ENCODE measurements around the gene NOL12. TPM values are rescaled to one million over a fixed set of nuclear protein-coding genes. Genes with fewer than 3 reads are reported as not detected.

The NOL12 gene
- polyA plus RNA-seq, 1 donor from 2014 or later, result 90.0 TPM

DNA sequence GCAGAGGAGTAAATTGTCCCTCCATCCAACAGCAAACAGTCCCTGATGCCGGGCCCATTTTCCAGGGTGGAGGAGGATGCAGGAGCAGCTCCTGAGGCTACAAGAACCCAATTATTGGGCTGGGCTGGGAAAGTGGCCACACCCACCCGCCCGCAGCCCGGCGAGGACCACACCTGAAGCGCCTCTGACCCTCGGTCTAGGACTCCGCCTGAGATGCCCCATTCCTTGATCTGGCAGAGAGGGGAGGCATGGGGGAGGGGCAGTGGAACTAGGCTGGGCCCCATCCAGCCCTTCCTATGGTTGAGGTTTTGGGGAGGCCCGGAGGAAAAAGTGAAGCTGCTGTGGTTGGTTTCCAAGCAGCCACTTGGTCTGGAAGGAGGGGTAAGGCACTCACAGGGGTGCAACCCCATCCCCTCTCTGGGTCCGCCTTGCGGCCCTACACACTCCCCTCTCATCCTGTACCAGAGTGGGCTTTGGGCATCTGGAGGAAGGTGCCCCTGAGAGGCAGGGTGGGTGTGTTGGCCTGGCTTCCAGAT is 13.2 kb upstream of the NOL12 start:
- H3K4me3 ChIP-seq (ENCODE audit: low read length), result no peak overlapping the region
- no peak overlapping the region for H3K4me2 ChIP-seq (ENCODE audit: low read length)
- no peak for TF ChIP-seq TAF1 (IDR thresholded peaks at IDR 0.05; ENCODE audit: low read depth)
- no peak for TF ChIP-seq MXI1 (conservative IDR thresholded peaks at IDR 0.05; ENCODE audit: poor library complexity, severe bottlenecking)
- TF ChIP-seq POLR2AphosphoS5 (IDR thresholded peaks at IDR 0.05), result no peak
- TF ChIP-seq EZH2 (IDR thresholded peaks at IDR 0.05; ENCODE audit: borderline replicate concordance, insufficient read depth, low read length, poor library complexity, severe bottlenecking), result no peak
- TF ChIP-seq RAD21 (conservative IDR thresholded peaks at IDR 0.05), result no peak
- no peak for TF ChIP-seq EP300 (conservative IDR thresholded peaks at IDR 0.05; ENCODE audit: poor library complexity, severe bottlenecking)
- TF ChIP-seq SMC3 (conservative IDR thresholded peaks at IDR 0.05; ENCODE audit: poor library complexity), result no peak
- TF ChIP-seq, protein P1, sequence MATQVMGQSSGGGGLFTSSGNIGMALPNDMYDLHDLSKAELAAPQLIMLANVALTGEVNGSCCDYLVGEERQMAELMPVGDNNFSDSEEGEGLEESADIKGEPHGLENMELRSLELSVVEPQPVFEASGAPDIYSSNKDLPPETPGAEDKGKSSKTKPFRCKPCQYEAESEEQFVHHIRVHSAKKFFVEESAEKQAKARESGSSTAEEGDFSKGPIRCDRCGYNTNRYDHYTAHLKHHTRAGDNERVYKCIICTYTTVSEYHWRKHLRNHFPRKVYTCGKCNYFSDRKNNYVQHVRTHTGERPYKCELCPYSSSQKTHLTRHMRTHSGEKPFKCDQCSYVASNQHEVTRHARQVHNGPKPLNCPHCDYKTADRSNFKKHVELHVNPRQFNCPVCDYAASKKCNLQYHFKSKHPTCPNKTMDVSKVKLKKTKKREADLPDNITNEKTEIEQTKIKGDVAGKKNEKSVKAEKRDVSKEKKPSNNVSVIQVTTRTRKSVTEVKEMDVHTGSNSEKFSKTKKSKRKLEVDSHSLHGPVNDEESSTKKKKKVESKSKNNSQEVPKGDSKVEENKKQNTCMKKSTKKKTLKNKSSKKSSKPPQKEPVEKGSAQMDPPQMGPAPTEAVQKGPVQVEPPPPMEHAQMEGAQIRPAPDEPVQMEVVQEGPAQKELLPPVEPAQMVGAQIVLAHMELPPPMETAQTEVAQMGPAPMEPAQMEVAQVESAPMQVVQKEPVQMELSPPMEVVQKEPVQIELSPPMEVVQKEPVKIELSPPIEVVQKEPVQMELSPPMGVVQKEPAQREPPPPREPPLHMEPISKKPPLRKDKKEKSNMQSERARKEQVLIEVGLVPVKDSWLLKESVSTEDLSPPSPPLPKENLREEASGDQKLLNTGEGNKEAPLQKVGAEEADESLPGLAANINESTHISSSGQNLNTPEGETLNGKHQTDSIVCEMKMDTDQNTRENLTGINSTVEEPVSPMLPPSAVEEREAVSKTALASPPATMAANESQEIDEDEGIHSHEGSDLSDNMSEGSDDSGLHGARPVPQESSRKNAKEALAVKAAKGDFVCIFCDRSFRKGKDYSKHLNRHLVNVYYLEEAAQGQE (IDR thresholded peaks at IDR 0.05; ENCODE audit: borderline replicate concordance), result no peak
- TF ChIP-seq, protein P2, sequence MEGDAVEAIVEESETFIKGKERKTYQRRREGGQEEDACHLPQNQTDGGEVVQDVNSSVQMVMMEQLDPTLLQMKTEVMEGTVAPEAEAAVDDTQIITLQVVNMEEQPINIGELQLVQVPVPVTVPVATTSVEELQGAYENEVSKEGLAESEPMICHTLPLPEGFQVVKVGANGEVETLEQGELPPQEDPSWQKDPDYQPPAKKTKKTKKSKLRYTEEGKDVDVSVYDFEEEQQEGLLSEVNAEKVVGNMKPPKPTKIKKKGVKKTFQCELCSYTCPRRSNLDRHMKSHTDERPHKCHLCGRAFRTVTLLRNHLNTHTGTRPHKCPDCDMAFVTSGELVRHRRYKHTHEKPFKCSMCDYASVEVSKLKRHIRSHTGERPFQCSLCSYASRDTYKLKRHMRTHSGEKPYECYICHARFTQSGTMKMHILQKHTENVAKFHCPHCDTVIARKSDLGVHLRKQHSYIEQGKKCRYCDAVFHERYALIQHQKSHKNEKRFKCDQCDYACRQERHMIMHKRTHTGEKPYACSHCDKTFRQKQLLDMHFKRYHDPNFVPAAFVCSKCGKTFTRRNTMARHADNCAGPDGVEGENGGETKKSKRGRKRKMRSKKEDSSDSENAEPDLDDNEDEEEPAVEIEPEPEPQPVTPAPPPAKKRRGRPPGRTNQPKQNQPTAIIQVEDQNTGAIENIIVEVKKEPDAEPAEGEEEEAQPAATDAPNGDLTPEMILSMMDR (IDR thresholded peaks at IDR 0.05; ENCODE audit: poor library complexity, severe bottlenecking), result no peak
- H3K9me2 ChIP-seq (ENCODE audit: insufficient read depth, low read length), result no peaks in the 10 kb centered on the region
- H2AFZ ChIP-seq (ENCODE audit: low read depth, low read length), result no peak overlapping the region
- H3K79me2 ChIP-seq (replicated peaks; ENCODE audit: insufficient read depth, low read length), result no peaks in the 10 kb centered on the region
- H4K20me1 ChIP-seq (ENCODE audit: insufficient read depth), result no peaks in the 10 kb centered on the region
- no peaks in the 10 kb centered on the region for H3K9me3 ChIP-seq (ENCODE audit: low read length)
- H3F3A ChIP-seq (ENCODE audit: insufficient read depth, low read length, poor library complexity, severe bottlenecking), result no peaks in the 10 kb centered on the region
- H3K27me3 ChIP-seq (ENCODE audit: insufficient read depth, low read depth, low read length), result no peaks in the 10 kb centered on the region
- H3K9ac ChIP-seq (ENCODE audit: low read length), result no peak overlapping the region
- H3K36me3 ChIP-seq (ENCODE audit: insufficient read depth, low read length), result no peaks in the 10 kb centered on the region
- no peak overlapping the region for H3K27ac ChIP-seq (ENCODE audit: low read length)

DNA sequence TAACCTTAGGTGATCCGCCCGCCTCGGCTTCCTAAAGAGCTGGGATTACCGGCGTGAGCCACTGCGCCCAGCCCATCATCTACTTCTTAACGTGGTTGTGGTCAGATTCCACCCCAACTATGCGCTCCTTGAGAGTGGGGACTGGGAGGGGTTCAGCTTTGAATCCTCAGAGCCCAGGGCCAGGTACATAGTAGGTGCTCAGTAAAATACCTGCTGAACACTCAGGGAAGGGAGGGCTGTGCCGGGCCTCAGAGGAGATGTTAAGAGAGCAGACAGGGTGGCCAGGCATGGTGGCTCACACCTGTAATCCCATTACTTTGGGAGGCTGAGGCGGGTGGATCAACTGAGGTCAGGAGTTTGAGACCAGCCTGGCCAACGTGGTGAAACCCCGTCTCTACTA is 11.9 kb upstream of the NOL12 start:
- H4K20me1 ChIP-seq (ENCODE audit: insufficient read depth), result no peaks in the 10 kb centered on the region
- H3K27me3 ChIP-seq (ENCODE audit: insufficient read depth, low read depth, low read length), result no peaks in the 10 kb centered on the region
- no peak overlapping the region for H3K27ac ChIP-seq (ENCODE audit: low read length)
- no peaks in the 10 kb centered on the region for H3K79me2 ChIP-seq (replicated peaks; ENCODE audit: insufficient read depth, low read length)
- H3K36me3 ChIP-seq (ENCODE audit: insufficient read depth, low read length), result no peaks in the 10 kb centered on the region
- no peak overlapping the region for H3K9ac ChIP-seq (ENCODE audit: low read length)
- H3K4me3 ChIP-seq (ENCODE audit: low read length), result no peak overlapping the region
- TF ChIP-seq RAD21 (conservative IDR thresholded peaks at IDR 0.05), result no peak
- TF ChIP-seq SMC3 (conservative IDR thresholded peaks at IDR 0.05; ENCODE audit: poor library complexity), result no peak
- TF ChIP-seq, protein P2 (IDR thresholded peaks at IDR 0.05; ENCODE audit: poor library complexity, severe bottlenecking), result no peak
- no peak for TF ChIP-seq MXI1 (conservative IDR thresholded peaks at IDR 0.05; ENCODE audit: poor library complexity, severe bottlenecking)
- no peak for TF ChIP-seq TAF1 (IDR thresholded peaks at IDR 0.05; ENCODE audit: low read depth)
- no peak for TF ChIP-seq EZH2 (IDR thresholded peaks at IDR 0.05; ENCODE audit: borderline replicate concordance, insufficient read depth, low read length, poor library complexity, severe bottlenecking)
- TF ChIP-seq EP300 (conservative IDR thresholded peaks at IDR 0.05; ENCODE audit: poor library complexity, severe bottlenecking), result no peak
- no peak for TF ChIP-seq POLR2AphosphoS5 (IDR thresholded peaks at IDR 0.05)
- TF ChIP-seq, protein P1 (IDR thresholded peaks at IDR 0.05; ENCODE audit: borderline replicate concordance), result no peak
- no peak overlapping the region for H2AFZ ChIP-seq (ENCODE audit: low read depth, low read length)
- H3K4me2 ChIP-seq (ENCODE audit: low read length), result no peak overlapping the region
- H3K9me2 ChIP-seq (ENCODE audit: insufficient read depth, low read length), result no peaks in the 10 kb centered on the region
- H3F3A ChIP-seq (ENCODE audit: insufficient read depth, low read length, poor library complexity, severe bottlenecking), result no peaks in the 10 kb centered on the region
- H3K9me3 ChIP-seq (ENCODE audit: low read length), result no peaks in the 10 kb centered on the region
